GM18951 (cell line): ENCODE measurements around the gene TRA2A.

Experiments
- POLR2A ChIP-seq: IDR thresholded peaks from 4 replicates; pipeline ENCODE4 v1.6.1; 2011; ENCODE audit warnings: mild to moderate bottlenecking; ENCODE audit not compliant: insufficient read length, insufficient read depth; ENCODE audit errors: extremely low read depth
- in situ Hi-C: fragments of 300-500 bp; cut with MboI; formaldehyde crosslinking; loops from one replicate; pipeline ENCODE4 v1.12.0; 2022; ENCODE audit warnings: low sequenced_read_pairs, mixed read lengths, inconsistent platforms; ENCODE audit not compliant: unreplicated experiment

The TRA2A gene

DNA sequence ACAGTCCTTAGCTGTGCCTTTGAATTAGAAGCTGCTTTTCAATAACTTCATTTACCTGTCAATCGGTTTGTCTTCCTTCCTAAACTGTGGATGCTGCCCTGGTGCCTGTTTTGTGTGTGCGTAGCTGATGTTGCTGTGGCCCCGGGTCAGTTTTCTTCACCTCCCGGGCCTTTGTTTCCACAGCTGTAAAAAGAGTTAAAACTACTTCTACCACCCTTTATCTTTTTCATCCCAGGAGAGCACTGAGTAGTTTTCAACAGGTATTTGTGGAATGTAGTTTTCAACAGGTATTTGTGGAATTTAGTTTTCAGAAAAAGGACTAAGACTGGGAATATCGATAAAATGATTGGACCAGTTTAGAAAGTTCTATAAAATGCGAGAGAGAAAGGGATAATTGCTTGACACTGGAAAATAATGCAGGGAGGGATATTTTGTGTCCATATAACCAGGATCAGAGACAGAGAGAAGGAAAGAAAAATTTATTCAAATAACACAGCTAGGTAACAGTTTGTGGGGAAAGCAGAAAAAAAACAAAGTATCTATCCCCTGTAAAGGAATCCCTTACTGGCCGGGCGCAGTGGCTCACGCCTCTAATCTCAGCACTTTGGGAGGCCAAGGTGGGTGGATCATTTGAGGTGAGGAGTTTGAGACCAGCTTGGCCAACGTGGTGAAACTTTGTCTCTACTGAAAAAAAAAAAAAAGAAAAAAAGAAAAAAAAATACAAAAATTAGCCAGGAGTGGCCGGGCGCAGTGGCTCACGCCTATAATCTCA lies 45.6 kb downstream of the TRA2A start:
- no peak for TF ChIP-seq POLR2A
- in situ Hi-C loops = no loop called here

DNA sequence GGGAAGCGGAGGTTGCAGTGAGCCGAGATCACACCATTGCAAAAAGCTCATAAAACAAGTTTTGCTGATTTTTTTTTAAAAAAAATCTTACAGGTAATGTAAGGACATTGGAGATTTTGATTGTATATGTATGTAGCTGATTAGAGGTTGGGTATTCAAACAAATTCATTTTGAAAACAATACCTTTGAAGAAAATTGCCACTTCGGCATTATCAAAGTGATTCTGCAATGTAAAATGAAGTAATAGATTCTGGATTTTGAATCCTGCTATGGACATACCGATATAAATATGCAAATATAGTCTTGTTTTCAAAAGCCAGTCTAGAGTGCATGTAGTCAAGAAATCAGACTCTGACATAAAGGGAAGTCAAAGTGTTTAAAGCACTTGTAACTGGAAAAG lies 49.1 kb downstream of the TRA2A start:
- no peak for TF ChIP-seq POLR2A
- in situ Hi-C loops = no loop called here

DNA sequence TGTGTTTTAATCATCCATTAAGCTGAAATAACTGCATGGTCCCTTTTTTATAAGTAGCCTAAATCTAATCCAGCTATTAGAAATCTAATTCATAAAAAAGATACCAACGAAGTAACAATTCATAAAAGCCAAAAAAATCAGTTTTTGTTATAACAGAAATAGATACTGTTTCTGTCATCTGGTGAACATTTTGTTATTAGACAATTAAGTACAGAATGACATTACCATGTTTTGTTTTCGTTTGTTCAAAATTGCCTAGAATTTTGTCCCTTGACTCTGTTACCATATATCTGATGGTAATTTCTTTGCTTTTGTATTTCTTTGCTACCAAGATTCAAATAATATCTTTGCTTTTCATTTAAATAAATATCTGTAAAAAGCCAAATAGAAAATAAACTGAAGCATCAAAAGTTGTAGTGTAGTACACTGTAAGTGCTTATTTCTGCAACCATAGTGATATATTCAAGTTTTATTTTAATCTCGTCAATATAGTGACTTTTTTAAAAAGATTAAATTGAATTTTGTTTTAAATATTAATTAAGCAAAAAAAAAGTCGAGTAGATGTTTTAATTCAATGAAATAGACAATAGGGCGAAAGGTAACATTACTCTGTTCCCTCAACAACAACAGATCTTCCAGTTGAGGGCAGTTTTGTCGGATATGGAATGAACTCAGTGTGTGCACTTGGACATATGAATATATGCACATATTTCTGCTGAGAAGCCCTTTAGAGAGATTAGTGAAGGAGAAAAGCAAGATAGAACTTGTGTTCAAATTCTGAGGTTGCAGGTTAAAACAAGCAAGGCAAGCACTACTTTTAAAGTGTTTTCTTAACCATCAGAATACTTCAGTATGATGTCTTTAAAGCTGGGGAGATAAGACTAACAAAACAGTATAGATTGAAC lies 53.6 kb downstream of the TRA2A start:
- in situ Hi-C loops = no loop called here
- TF ChIP-seq POLR2A = no peak

DNA sequence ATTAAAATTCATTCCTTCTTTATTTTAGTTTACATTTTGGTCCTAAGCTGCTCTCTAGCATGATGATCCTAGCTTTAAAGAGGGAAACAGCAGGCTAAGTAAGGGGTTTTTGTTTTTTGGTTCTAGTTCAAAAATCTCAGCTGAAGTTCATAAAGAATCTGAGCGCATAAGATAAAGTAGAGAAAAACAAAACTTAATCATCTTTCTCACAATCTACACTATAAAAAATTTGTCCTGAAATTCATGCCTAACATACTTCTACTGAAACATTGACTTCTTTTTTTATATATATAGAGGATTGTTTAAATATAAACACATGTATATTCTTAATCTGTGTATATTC lies 54.7 kb downstream of the TRA2A start:
- TF ChIP-seq POLR2A = no peak
- in situ Hi-C loops = no loop called here

DNA sequence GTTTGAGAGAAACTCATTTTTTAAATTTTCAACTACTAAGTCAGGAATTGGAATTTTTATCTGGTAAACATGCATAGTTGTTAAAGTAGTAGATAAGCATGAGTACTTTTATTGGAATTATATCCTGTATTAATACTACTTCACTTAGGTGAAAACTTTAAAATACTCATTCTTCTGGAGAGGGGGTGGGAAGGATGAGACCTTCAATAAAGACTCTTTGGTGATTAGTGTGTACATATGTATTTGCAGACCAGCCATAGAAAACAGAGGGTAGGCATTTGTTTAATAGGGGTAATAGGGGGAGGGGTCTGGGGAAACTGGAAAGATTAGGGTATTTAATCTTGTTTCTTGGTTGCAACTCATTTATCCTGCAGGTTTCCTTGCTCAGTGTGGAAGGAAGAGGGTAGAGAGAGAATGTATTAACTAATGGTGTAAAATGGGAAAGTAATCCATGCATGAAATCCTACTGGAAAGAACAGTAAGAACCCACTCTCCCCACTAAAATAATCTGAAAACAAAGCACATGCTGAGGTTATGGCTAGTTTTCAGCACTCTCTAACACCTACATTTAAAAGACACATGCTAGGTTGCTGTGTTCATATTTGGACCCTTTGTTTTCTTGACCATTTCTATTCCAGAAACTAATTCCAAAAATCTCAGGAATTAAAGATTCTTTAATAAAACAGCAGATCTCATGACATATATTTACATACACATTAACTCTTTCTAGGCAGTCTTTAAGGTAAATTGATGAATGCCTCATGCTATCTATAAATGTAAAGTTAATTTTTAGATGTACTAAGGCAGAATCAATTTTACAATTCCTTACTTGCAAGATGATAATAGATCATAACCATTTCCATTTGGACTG lies 55.3 kb downstream of the TRA2A start:
- no peak for TF ChIP-seq POLR2A
- in situ Hi-C loops = no loop called here

DNA sequence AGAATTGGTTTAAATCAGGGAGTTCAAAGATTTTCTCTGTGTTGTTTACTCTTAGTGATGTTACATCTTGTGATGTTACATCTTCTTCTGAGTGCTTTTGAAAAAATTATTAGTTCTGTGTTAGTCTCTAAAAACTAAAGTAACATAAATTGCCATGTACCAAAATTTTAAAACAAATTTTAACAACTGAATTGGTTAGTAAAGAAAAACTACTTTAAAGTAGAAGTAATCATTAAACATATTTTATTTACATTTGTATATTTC lies 56.3 kb downstream of the TRA2A start:
- in situ Hi-C loops = no loop called here
- no peak for TF ChIP-seq POLR2A

DNA sequence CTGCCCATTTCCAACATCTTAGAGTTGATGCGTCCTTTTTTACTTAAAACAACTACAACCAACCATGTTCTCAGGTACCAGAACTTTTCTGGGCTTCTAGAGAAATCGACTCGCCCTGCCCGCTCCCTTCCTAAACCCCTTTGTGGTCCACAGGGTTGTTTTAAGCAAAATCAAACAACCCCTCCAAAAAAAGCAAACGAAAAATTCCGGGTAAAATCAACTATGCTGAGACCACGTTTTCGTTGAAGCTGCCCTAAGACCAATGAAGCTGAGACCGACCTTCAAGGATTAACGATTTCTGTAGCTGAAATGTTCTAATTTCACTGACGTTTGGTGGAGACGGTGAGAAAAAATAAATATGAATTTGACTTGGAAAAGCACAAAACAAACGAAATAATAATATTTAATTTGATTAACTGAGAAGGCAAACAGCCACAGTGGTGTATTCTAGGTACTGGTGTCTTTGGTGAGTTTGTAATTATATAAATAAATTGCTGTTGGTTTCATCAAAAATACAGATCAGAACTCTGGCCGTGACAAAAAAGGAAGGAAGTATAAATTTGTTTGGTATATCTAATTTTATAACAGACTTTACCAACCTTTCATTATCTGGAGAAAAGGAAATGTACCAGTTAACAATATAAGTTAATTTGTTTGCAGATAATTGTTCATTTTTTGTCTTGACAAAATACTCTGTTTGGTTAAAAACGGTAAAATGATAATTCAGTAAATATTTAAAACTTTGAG lies 56.8 kb downstream of the TRA2A start:
- in situ Hi-C loops = no loop called here
- TF ChIP-seq POLR2A = no peak

DNA sequence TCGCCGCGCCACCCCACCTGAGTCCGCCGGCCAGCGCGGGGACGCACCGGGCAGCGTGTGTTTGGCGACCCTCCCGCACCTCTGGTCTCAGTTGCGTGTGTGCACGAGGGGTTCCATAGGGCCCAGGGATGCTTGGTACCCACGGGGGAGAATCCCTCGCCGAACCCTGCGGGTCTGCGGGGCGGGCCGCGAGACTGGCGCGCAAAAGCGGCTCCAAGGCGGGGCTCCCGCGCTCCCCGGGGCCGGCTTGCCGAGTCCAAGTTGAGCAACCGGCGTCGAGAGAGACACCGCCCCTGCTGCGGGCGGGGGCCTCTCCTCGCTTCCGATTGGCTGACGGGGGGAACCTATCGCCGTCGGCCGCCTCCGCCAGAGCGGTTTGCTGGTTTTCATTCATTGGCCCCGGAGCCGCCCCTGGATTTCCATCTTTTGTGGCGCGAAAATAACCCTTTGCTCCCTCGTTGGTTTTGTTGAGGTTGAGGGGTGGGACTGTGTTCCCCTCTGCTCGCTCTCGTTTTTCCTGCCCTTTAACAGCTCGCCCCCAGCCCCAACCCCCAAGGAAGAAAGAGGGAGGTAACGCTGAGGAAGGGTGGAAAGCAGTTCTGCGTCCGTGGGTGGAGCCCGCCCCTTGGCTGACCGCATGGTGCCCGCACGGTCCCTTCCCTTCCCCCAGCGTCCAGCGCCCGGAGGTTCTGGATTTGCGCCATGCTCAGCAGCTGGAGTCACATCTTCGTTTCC lies 57.5 kb downstream of the TRA2A start:
- in situ Hi-C loops = no loop called here
- peak; percentile 83 for TF ChIP-seq POLR2A

DNA sequence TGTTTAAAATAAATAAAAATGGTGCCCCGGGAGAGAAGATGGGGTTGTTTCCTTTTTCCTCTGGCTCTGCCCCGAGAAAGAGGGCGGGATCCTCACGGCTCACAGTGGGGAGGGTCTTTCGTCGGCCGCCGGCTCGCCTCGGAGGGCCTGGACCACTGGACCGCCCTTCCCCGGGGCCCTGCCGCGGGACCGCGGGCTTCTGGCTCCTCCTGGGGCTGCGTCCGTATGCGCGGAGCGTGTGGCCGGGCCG lies 58.0 kb downstream of the TRA2A start:
- in situ Hi-C loops = no loop called here

DNA sequence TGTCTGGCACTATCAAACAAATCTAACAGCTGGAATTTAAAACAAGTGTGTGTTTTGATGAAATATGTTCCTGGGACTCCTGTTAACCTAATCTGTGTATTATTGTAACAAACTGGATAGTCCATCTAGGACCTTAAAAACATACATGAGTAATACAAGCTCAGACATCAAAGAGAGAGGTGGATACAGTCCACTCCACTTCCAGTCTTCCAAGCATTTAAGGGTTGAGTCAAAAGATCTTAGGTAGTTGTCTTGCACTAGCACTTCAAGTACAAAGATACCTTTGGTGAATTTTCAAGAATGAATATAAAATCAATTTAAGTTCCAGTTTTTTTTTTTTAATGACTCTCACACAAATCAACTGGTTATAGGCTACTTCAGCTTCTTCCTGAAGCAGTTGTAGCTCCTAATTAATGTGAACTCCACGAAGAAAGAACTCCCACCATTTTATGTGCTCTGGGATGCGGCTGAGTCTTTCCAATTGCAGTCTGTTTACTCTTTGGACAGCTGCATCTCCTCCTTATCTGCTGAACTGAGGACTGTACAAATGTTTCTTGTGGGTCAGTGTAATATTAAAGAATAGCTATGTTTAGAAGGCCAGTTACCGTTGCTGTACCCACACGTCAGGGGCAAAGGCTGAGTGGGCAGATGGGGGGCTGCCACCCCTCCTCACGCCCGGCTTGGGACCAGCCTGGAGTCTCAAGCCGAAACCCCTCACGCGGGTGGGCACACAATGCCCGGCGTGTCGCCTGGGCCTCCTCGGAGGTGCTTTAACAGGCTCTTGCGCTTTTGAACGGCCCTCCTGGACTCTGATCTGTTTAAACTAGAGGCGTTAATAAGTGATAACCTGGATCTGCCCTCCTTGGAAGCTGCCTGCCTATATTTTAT lies 58.6 kb downstream of the TRA2A start:
- no peak for TF ChIP-seq POLR2A
- in situ Hi-C loops = no loop called here

More for the DNA sequence above, 58.0 kb downstream of the TRA2A start:
- no peak for TF ChIP-seq POLR2A

DNA sequence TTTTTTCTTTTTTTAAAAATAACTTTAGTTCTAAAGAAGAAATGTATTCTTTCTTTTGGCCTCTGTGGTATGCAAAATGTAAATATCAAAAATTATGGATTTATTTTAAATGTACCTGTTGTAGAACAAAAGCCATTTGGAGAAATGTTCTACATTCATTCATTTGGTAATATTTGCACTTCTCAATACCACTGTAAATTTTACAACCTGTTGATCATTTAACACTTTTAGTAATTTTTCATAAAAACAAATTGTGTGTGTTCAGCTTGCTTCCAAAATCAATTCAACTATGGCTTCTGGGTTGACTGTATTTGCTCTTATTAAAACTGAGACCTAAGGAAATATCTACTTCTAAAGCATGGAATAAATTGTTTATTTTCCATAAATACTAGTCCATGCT lies 59.2 kb downstream of the TRA2A start:
- no peak for TF ChIP-seq POLR2A
- in situ Hi-C loops = no loop called here
